Hepatic stellate cell (primary cell): ENCODE measurements around the gene SYT12.
A peak's percentile ranks its signal among the peaks of the same experiment; 100 is the strongest.

ENCODE experiments used
- DNase-seq: peaks from one replicate; pipeline ENCODE4 v3.0.0; 2011; ENCODE audit warnings: low spot score

Gene SYT12

DNA sequence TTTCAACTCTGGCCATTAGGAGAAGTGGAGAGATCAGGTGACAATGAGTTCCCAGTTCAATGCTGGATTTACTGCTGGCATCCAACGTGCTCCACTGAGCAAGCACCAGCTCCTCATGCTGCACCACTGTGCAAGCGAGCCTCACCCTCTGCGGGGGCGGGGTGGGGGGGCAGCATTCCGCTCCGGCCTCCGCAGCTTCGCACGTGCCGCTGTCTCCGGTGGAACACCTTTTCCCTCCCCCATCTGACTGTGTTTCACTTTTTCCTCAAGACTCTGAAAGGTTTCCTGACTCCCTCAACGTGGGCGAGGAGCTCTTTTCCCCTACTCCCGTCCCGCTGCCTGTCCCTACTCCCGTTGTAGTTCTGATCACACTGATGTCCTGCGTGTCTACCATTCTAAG, 32.9 kb downstream of the SYT12 start:
- peak; percentile 50 for DNase-seq

- DNase-seq = peak; percentile 66
These were observed 33.6 kb downstream of the SYT12 start, which contains the start of gene RHOD for GRCh38 chr11:67056267-67057204. TSS of gene RHOD (plus strand) at chr11:67056847. CDS start at chr11:67056903, 56 bp downstream.

DNA sequence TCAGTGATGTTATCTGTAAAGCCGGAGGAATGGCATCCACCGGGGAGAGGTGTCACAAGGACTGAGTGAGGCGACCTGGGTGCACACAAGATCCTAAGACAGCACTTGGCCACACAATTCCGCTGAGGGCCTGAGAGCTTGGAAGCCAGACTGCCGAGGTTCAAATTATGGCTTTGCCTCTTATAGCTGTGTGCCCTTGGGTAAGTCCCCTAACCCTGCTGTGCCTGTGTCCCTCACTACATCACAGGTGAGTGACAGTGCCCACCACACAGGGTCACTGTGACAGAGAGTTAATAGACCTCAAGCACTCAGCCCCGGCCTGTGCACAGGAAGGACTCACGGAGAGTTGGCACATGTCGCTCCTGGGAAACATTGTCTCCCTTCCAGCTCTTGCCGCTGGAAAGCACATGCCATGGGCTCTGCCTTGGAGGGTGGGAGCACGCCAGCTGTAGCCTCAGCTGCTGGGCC, 34.3 kb downstream of the SYT12 start:
- no peak for DNase-seq

DNA sequence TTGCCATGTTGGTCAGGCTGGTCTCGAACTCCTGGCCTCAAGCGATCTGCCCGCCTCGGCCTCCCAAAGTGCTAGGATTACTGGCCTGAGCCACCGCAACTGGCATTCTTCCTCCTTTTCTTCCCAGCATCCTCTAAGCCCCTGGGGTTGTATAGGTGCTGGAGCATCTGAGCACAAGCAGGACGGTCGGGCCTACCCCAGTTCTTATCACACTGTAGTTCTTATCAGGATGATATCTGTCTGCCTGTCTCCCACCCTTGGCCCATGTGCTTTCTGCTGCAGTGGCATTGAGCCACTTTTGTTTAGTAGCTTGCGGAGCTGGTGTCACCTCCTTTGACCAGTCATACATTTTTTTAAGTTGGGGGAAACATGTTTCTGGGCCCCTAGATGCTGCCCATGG, 35.6 kb downstream of the SYT12 start:
- no peak for DNase-seq

GRCh38 chr11:67059671-67060070, 36.7 kb downstream of the SYT12 start:
- DNase-seq = no peak

- peak; percentile 56 for DNase-seq
These were observed 37.2 kb downstream of the SYT12 start for GRCh38 chr11:67060111-67060522.

GRCh38 chr11:67062526-67063373, 39.8 kb downstream of the SYT12 start:
- DNase-seq = no peak

GRCh38 chr11:67066333-67066709, 43.4 kb downstream of the SYT12 start:
- no peak for DNase-seq

DNA sequence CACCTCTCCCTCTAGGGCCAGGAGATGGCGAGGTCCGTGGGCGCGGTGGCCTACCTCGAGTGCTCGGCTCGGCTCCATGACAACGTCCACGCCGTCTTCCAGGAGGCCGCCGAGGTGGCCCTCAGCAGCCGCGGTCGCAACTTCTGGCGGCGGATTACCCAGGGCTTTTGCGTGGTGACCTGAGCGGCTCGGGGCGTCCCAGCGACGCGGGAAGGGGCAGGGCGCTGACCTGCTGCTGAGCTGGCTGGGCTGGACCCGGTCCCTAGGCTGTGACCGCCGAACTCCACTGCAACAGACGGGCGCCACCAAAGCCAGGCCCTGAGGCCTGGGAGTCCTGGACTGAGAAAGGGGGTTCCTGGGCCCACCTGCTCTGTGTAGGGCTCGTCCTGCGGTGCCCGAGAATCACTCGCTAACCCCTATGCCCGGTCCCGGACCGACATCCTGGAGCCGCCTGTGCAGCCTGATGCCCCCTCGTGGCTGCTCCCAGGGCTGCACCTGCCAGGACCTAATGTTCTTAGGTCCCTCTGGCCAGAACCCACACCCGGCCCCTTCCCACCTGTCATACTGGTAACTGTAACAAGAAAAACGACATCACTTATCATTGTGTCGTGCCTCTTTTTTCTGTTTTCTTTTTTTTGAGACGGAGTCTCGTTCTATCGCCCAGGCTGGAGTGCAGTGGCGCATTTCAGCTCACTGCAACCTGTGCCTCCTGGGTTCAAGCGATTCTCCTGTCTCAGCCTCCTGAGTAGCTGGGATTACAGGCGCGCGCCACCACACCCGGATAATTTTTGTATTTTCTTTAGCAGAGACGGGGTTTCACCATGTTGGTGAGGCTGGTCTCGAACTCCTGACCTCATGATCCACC, 48.7 kb downstream of the SYT12 start:
- DNase-seq = peak; percentile 93

DNA sequence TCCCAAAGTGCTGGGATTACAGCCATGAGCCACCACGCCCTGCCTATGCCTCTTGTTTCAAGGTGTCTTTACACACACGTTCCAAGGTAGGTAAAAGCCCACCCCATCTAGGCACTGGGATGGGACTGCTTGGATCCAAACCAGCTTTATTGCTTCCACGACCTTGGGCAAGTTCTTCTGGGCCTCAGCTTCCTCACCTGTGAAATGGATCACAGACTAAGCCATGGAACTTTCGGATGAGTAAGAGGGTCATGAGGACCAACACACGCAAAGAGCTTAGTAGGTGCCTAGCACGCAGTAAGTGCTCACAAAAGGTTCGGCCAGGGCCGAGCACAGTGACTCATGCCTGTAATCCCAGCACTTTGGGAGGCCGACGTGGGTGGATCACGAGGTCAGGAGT, 49.4 kb downstream of the SYT12 start:
- no peak for DNase-seq

GRCh38 chr11:67073908-67074307, 51.0 kb downstream of the SYT12 start:
- DNase-seq = no peak

- DNase-seq = no peak
These were observed 53.3 kb downstream of the SYT12 start for GRCh38 chr11:67076202-67076601.

DNA sequence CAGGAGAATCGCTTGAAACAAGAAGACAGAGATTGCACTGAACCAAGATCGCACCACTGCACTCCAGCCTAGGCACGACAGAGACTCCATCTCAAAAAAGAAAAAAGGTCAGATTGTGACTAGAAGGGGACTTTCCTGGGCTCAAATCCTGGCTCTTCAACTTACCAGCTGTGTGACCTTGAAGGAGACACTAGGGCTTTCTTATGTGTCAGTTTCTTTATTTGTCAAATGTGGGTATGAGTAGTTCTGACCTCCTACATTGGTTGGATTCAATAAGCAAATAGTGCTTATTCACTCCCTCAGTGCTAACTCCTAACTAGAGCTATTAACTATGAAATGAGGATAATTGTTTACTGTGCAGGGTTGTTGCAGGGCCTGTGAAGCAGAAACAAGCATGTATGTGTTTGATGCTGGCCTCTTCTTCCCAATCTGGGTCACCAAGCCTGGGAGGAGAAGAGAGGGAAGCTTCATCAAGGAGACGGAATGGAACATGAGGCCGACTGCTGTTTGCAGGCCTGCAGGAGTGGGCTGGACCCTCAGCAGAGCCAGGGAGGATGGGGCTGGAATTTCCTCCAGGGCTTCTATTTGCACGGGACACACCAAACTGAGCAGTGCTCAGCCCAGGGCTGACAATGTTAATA, 56.3 kb downstream of the SYT12 start:
- DNase-seq = no peak

- DNase-seq = no peak
These were observed 59.3 kb downstream of the SYT12 start for GRCh38 chr11:67082071-67082791.

DNA sequence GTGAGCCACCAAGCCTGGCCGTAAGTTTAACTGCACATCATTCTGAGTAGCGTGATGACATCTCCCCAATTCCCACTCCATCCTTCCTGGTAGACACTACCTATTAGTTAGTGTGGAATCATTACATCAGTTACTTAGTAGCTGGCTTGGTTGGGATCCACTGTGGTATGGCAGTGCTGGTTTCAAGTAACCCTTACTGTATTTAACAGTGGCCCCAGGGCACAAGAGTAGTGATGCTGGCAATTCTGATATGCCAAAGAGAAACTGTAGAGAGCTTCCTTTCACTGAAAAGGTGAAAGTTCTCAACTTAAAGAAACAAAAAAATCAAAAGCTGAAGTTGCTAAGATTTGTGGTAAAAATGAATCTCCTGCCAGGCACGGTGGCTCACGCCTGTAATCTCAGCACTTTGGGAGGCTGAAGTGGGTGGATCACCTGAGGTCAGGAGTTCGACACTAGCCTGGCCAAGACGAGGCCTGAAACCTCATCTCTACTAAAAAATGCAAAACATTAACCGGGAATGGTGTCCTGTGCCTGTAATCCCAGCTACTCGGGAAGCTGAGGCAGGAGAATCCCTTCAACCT, 60.9 kb downstream of the SYT12 start:
- DNase-seq = no peak

DNA sequence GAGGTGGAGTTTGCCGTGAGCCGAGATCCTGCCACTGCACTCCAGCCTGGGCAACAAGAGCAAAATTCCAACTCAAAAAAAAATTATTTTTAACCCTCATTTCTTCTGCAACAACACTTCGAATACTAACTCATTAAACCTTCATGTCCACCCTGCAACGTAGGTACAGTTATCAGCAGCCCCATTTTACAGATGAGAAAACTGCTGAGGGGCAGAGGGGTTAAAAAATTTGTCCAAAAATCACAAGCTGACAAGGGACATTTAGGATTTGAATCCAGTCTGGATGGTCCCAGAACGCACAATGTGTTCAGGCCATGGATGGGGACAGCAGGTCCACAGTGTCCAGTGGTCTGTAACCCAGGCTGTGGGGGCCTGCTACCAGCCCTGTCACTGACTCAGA, 62.7 kb downstream of the SYT12 start:
- DNase-seq = no peak

DNA sequence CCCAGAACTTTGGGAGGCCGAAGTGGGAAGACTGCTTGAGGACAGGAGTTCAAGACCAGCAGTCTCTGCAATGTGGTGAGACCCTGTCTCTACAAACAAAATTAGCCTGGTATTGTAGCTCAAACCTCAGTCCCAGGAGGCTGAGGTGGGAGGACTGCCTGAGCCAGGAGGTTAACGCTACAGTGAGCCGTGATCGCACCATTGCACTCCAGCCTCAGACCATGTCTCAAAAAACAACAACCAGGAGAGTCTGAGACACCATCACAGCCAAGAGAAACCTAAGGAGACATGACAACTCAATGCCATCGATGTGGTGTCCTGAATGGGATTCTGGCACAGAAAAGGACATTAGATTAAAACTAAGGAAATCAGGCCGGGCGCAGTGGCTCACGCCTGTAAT, 67.8 kb downstream of the SYT12 start:
- DNase-seq = no peak

- no peak for DNase-seq
These were observed 72.2 kb downstream of the SYT12 start for GRCh38 chr11:67095214-67095507.

- no peak for DNase-seq
These were observed 76.0 kb downstream of the SYT12 start for GRCh38 chr11:67098799-67099429.

GRCh38 chr11:67099831-67100324, 76.9 kb downstream of the SYT12 start:
- no peak for DNase-seq
